Measurements from ENCODE around the gene TMEM50B. TPM values are rescaled to one million over a fixed set of nuclear protein-coding genes. Genes with fewer than 3 reads are reported as not detected.

The TMEM50B gene
- total and polyA plus RNA-seq, 7 donors = 9.0 to 106 (median 63.3) TPM

GRCh38 chr21:33491373-33492102 lies 11.8 kb upstream of the TMEM50B start, which contains the start of gene DNAJC28:
Gene DNAJC28 (minus strand): TSS chr21:33491716. CDS start chr21:33489393, 2,323 bp downstream.
- peaks cover 0 to 8% (median 3%) of the 10 kb centered on the region in 4 donors for H3K4me1 ChIP-seq
- no peaks in the 10 kb centered on the region for H3K36me3 ChIP-seq
- TF ChIP-seq POLR2A (IDR thresholded peaks at IDR 0.05) (peak in 1 of 2 donors; percentile 42), POLR2AphosphoS5 (IDR thresholded peaks at IDR 0.05) (peak; percentile 49 to 78 (median 72)), EP300 (IDR thresholded peaks at IDR 0.05) (no peak), CTCF (IDR thresholded peaks at IDR 0.05) (no peak)
- intact Hi-C loops (cut with DNase I) = loop anchor here (1.0 kb wide), 1 partner anchor 51 kb away; the partner anchor contains the start of gene GART
- H3K9me3 ChIP-seq = no peaks in the 10 kb centered on the region
- DNase-seq = peak; percentile 96
- 0 to 1% methylated on average over 52 of the region's 52 CpGs for whole genome bisulfite sequencing, 2 donors
- peak within 1 kb of the TSS; percentile 49 to 69 (median 62) for H3K4me3 ChIP-seq
- peak within 1 kb of the TSS; percentile 76 to 81 (median 80) for H3K27ac ChIP-seq
- H3K27me3 ChIP-seq = no peaks in the 10 kb centered on the region

GRCh38 chr21:33490991-33491372 lies 11.2 kb upstream of the TMEM50B start:
- Histone ChIP-seq H3K9me3 (no peaks in the 10 kb centered on the region), H3K36me3 (no peaks in the 10 kb centered on the region), H3K27me3 (no peaks in the 10 kb centered on the region), H3K27ac (peak overlapping the region; percentile 76 to 81 (median 80)), H3K4me1 (peaks cover 0 to 8% (median 3%) of the 10 kb centered on the region in 4 donors), H3K4me3 (peak overlapping the region; percentile 49 to 69 (median 62))
- intact Hi-C loops (cut with DNase I) = loop anchor here (1.0 kb wide), 1 partner anchor 51 kb away; the partner anchor contains the start of gene GART
- 5 to 14% methylated on average over 12 of the region's 12 CpGs for WGBS, 2 donors
- TF ChIP-seq CTCF (IDR thresholded peaks at IDR 0.05) (no peak), EP300 (IDR thresholded peaks at IDR 0.05) (no peak)
- DNase-seq = no peak

- DNase-seq = no peak
- H3K36me3 ChIP-seq = no peaks in the 10 kb centered on the region
- H3K9me3 ChIP-seq = no peaks in the 10 kb centered on the region
- no peak overlapping the region for H3K27ac ChIP-seq
- H3K4me1 ChIP-seq = peaks cover 0 to 8% (median 3%) of the 10 kb centered on the region in 4 donors
- WGBS, 2 donors = 91 to 92% methylated on average over 4 of the region's 4 CpGs
- no peak for TF ChIP-seq EP300 (IDR thresholded peaks at IDR 0.05)
- TF ChIP-seq POLR2A (IDR thresholded peaks at IDR 0.05) = no peak
- TF ChIP-seq POLR2AphosphoS5 (IDR thresholded peaks at IDR 0.05) = no peak
- TF ChIP-seq CTCF (IDR thresholded peaks at IDR 0.05) = no peak
- no peak overlapping the region for H3K4me3 ChIP-seq
- H3K27me3 ChIP-seq = no peaks in the 10 kb centered on the region
- intact Hi-C loops (cut with DNase I) = no loop called here
Observed at GRCh38 chr21:33488936-33489335, 9.2 kb upstream of the TMEM50B start.

- intact Hi-C loops (cut with DNase I) = no loop called here
- no peaks in the 10 kb centered on the region for H3K27me3 ChIP-seq
- 94 to 97% methylated on average over 5 of the region's 5 CpGs for WGBS, 2 donors
- TF ChIP-seq CTCF (IDR thresholded peaks at IDR 0.05) (no peak), POLR2A (IDR thresholded peaks at IDR 0.05) (no peak), POLR2AphosphoS5 (IDR thresholded peaks at IDR 0.05) (no peak), EP300 (IDR thresholded peaks at IDR 0.05) (no peak)
- no peaks in the 10 kb centered on the region for H3K9me3 ChIP-seq
- no peaks in the 10 kb centered on the region for H3K36me3 ChIP-seq
- no peak overlapping the region for H3K27ac ChIP-seq
- peaks cover 0 to 8% (median 3%) of the 10 kb centered on the region in 4 donors for H3K4me1 ChIP-seq
- no peak overlapping the region for H3K4me3 ChIP-seq
- no peak for DNase-seq
Observed at GRCh38 chr21:33487996-33488395, 8.2 kb upstream of the TMEM50B start.
